Activated CD8-positive, alpha-beta T cell treated with anti-CD3 and anti-CD28 coated beads for 36 hours (primary cell): ENCODE results near the gene CYBB. TPM values are rescaled to one million over a fixed set of nuclear protein-coding genes. Genes with fewer than 3 reads are reported as not detected.
A peak's percentile ranks its signal among the peaks of the same experiment; 100 is the strongest.

Source experiments
- ATAC-seq: fragments of 200-7000 bp; cut with Tn5 transposase; one replicate; pipeline ENCODE4 v1.10.0; 2021; ENCODE audit warnings: mild to moderate bottlenecking, moderate library complexity
- CTCF ChIA-PET: fragments of 350-600 bp; sonication (Branson Sonifier 250); formaldehyde crosslinking; loops from one replicate; lab custom pipeline; 2021; ENCODE audit warnings: antibody characterized with exemption; lab: Charles Lee
- POLR2A ChIA-PET: fragments of 350-600 bp; sonication (Branson Sonifier 250); formaldehyde crosslinking; loops from one replicate; lab custom pipeline; 2021; ENCODE audit warnings: antibody characterized with exemption; lab: Charles Lee
- DNase-seq: peaks from one replicate; pipeline ENCODE4 v3.0.0-alpha.2; 2020
- H3K27ac Mint-ChIP-seq: one replicate; pipeline ENCODE4 v1.8.0; 2021; ENCODE audit warnings: mild to moderate bottlenecking, mixed read lengths
- H3K27me3 Mint-ChIP-seq: one replicate; pipeline ENCODE4 v1.8.0; 2021; ENCODE audit warnings: mixed read lengths
- H3K36me3 Mint-ChIP-seq: one replicate; pipeline ENCODE4 v1.8.0; 2021; ENCODE audit warnings: low read depth, mixed read lengths
- H3K4me1 Mint-ChIP-seq: one replicate; pipeline ENCODE4 v1.8.0; 2021; ENCODE audit warnings: low read depth, mixed read lengths
- H3K4me3 Mint-ChIP-seq: one replicate; pipeline ENCODE4 v1.8.0; 2021; ENCODE audit warnings: mild to moderate bottlenecking, moderate library complexity, mixed read lengths
- H3K9me3 Mint-ChIP-seq: one replicate; pipeline ENCODE4 v1.8.0; 2021; ENCODE audit warnings: mixed read lengths
- CTCF ChIP-seq: fragments of 200-600 bp; IDR thresholded peaks from one replicate; pipeline ENCODE4 v1.8.0; 2022; ENCODE audit warnings: antibody characterized with exemption, mild to moderate bottlenecking
- intact Hi-C: fragments of 100-400 bp; cut with micrococcal nuclease; formaldehyde crosslinking; loops from one replicate; pipeline ENCODE4 v1.10.0; 2022
- total RNA-seq, 2 experiments: library from RNA; stranded (reverse); gene quantifications; one replicate each; pipeline ENCODE4 v1.2.3, GENCODE V29; 2021

Gene CYBB
- total RNA-seq, 2 experiments from 2014 or later, result 0.07 to 0.25 TPM

- peaks cover 3% of the 10 kb centered on the region for H3K9me3 Mint-ChIP-seq
- DNase-seq, result no peak
- H3K4me3 Mint-ChIP-seq, result no peak overlapping the region
- ChIA-PET CTCF (interaction anchor here (1.2 to 6.3 kb wide), 6 partner anchors 15 to 419 kb away, joined by 4 to 165 read pairs (median 6); no protein-coding TSS in a partner anchor), POLR2A (no interaction called here)
- no peak for TF ChIP-seq CTCF
- ATAC-seq, result no peak
- H3K27ac Mint-ChIP-seq, result peak overlapping the region; percentile 85
- H3K27me3 Mint-ChIP-seq, result no peaks in the 10 kb centered on the region
- no peaks in the 10 kb centered on the region for H3K36me3 Mint-ChIP-seq
- H3K4me1 Mint-ChIP-seq, result peaks cover 18% of the 10 kb centered on the region
- intact Hi-C loops, result no loop called here
Measured at GRCh38 chrX:37746951-37747350, 32.9 kb upstream of the CYBB start.

- POLR2A ChIA-PET, result no interaction called here
- intact Hi-C loops, result no loop called here
- no peak for DNase-seq
- no peak overlapping the region for H3K4me3 Mint-ChIP-seq
- no peaks in the 10 kb centered on the region for H3K27me3 Mint-ChIP-seq
- H3K4me1 Mint-ChIP-seq, result peaks cover 12% of the 10 kb centered on the region
- H3K36me3 Mint-ChIP-seq, result no peaks in the 10 kb centered on the region
- TF ChIP-seq CTCF, result no peak
- CTCF ChIA-PET, result interaction anchor here (1.9 kb wide), 1 partner anchor 73 kb away, joined by 10 read pairs; no protein-coding TSS in a partner anchor
- ATAC-seq, result no peak
- no peak overlapping the region for H3K27ac Mint-ChIP-seq
- H3K9me3 Mint-ChIP-seq, result peaks cover 3% of the 10 kb centered on the region
Measured at GRCh38 chrX:37752281-37752680, 27.6 kb upstream of the CYBB start.

GRCh38 chrX:37752936-37753335, 26.9 kb upstream of the CYBB start:
- no peak for TF ChIP-seq CTCF
- POLR2A ChIA-PET, result no interaction called here
- intact Hi-C loops, result no loop called here
- no peak for ATAC-seq
- DNase-seq, result no peak
- Mint-ChIP-seq H3K9me3 (peaks cover 3% of the 10 kb centered on the region), H3K27me3 (no peaks in the 10 kb centered on the region), H3K4me3 (no peak overlapping the region), H3K36me3 (no peaks in the 10 kb centered on the region), H3K27ac (no peak overlapping the region), H3K4me1 (peaks cover 16% of the 10 kb centered on the region)
- CTCF ChIA-PET, result interaction anchor here (1.9 kb wide), 1 partner anchor 72 kb away, joined by 10 read pairs; no protein-coding TSS in a partner anchor

- peak; percentile 34 for ATAC-seq
- H3K4me3 Mint-ChIP-seq, result no peak overlapping the region
Measured at GRCh38 chrX:37753384-37753783, 26.5 kb upstream of the CYBB start.

More at GRCh38 chrX:37753384-37753783, 26.5 kb upstream of the CYBB start:
- Mint-ChIP-seq H3K36me3 (no peaks in the 10 kb centered on the region), H3K27me3 (no peaks in the 10 kb centered on the region), H3K27ac (no peak overlapping the region), H3K4me1 (peaks cover 16% of the 10 kb centered on the region), H3K9me3 (peaks cover 3% of the 10 kb centered on the region)
- peak; percentile 13 for DNase-seq
- CTCF ChIA-PET, result interaction anchor here (1.9 to 3.6 kb wide), 2 partner anchors 8 to 72 kb away, joined by 10 to 18 read pairs; no protein-coding TSS in a partner anchor
- intact Hi-C loops, result no loop called here
- no peak for TF ChIP-seq CTCF
- POLR2A ChIA-PET, result no interaction called here
